Smooth muscle cell (in vitro differentiated cells): Measurements from ENCODE around the gene APP. TPM values are rescaled to one million over a fixed set of nuclear protein-coding genes. Genes with fewer than 3 reads are reported as not detected.
A peak's percentile ranks its signal among the peaks of the same experiment; 100 is the strongest.

Experiments
- DNase-seq: peaks from one replicate; lab custom pipeline; 2025; ENCODE audit not compliant: unreplicated experiment; lab: John Stamatoyannopoulos, UW
- H2AFZ ChIP-seq: fragments of 200-600 bp; sonication (generic); 2 replicates; pipeline ENCODE4 v1.6.0; 2016; ENCODE audit warnings: antibody characterized with exemption, low read depth, mild to moderate bottlenecking
- H3F3A ChIP-seq: fragments of 200-600 bp; sonication (generic); 2 replicates; pipeline ENCODE4 v1.6.0; 2017; ENCODE audit warnings: antibody characterized with exemption, low read depth
- H3K27ac ChIP-seq: fragments of 200-600 bp; sonication (generic); 2 replicates; pipeline ENCODE4 v1.5.1; 2016; ENCODE audit warnings: low read depth, mild to moderate bottlenecking
- H3K27me3 ChIP-seq: fragments of 200-600 bp; sonication (generic); 2 replicates; pipeline ENCODE4 v1.6.1; 2016; ENCODE audit warnings: low read depth, mild to moderate bottlenecking
- H3K36me3 ChIP-seq: fragments of 200-600 bp; sonication (generic); 2 replicates; pipeline ENCODE4 v1.5.1; 2016; ENCODE audit warnings: low read depth
- H3K4me1 ChIP-seq: fragments of 200-600 bp; sonication (generic); 2 replicates; pipeline ENCODE4 v1.5.1; 2016; ENCODE audit warnings: low read depth
- H3K4me2 ChIP-seq: fragments of 200-600 bp; sonication (generic); 2 replicates; pipeline ENCODE4 v1.6.0; 2016; ENCODE audit warnings: mild to moderate bottlenecking
- H3K4me3 ChIP-seq: fragments of 200-600 bp; sonication (generic); 2 replicates; pipeline ENCODE4 v1.5.1; 2016; ENCODE audit warnings: mild to moderate bottlenecking
- H3K79me2 ChIP-seq: fragments of 200-600 bp; sonication (generic); 2 replicates; pipeline ENCODE4 v1.6.0; 2016; ENCODE audit warnings: low read depth, mild to moderate bottlenecking
- H3K9ac ChIP-seq: fragments of 200-600 bp; sonication (generic); 2 replicates; pipeline ENCODE4 v1.6.0; 2016; ENCODE audit warnings: low read depth
- H3K9me3 ChIP-seq: fragments of 200-600 bp; sonication (generic); replicated peaks from 2 replicates; pipeline ENCODE4 v1.5.1; 2016; ENCODE audit warnings: low read depth
- H4K20me1 ChIP-seq: fragments of 200-600 bp; sonication (generic); 2 replicates; pipeline ENCODE4 v1.6.0; 2016; ENCODE audit warnings: low read depth
- CTCF ChIP-seq: fragments of 200-600 bp; sonication (generic); IDR thresholded peaks from 2 replicates; pipeline ENCODE4 v1.5.1; 2017; ENCODE audit warnings: borderline replicate concordance, mild to moderate bottlenecking, antibody characterized with exemption; ENCODE audit not compliant: insufficient read depth, poor library complexity, severe bottlenecking
- WGBS: methylation state at CpG from one replicate; pipeline ENCODE4 v1.1.7; 2016; ENCODE audit warnings: low lambda C conversion rate; 5-methylcytosine and 5-hydroxymethylcytosine counted together
- polyA plus RNA-seq: library from polyadenylated mRNA; unstranded; fragments of >200 nt; fragmentation: Nextera tagmentation; extraction: Ambion mirVana; gene quantifications from 2 replicates; pipeline ENCODE4 v1.2.1, GENCODE V29; 2016
- total RNA-seq: library from RNA; depleted of rRNA; stranded (reverse); fragments of >200 nt; gene quantifications from 2 replicates; pipeline ENCODE4 v1.2.3, GENCODE V29; 2014

Gene APP
- total and polyA plus RNA-seq, 2 experiments from 2014 or later: 65.3 to 459 TPM

- H3K27me3 ChIP-seq: no peaks in the 10 kb centered on the region
- H2AFZ ChIP-seq: no peak overlapping the region
- no peak overlapping the region for H3K9ac ChIP-seq
- H3K4me2 ChIP-seq: peak overlapping the region; percentile 31
- peak overlapping the region; percentile 54 for H3K27ac ChIP-seq
- H3K4me1 ChIP-seq: peaks cover 20% of the 10 kb centered on the region
- peaks cover 2% of the 10 kb centered on the region for H3K79me2 ChIP-seq
- no peaks in the 10 kb centered on the region for H3K9me3 ChIP-seq
- TF ChIP-seq CTCF: no peak
- peaks cover 27% of the 10 kb centered on the region for H3F3A ChIP-seq
- H3K36me3 ChIP-seq: no peaks in the 10 kb centered on the region
- DNase-seq: no peak
- 54% methylated on average over 3 of the region's 3 CpGs for WGBS
- no peak overlapping the region for H3K4me3 ChIP-seq
- peaks cover 38% of the 10 kb centered on the region for H4K20me1 ChIP-seq
These were observed 209.5 kb downstream of the APP start for GRCh38 chr21:25961042-25961441.

GRCh38 chr21:25960402-25960801, 210.2 kb downstream of the APP start:
- no peak overlapping the region for H3K9ac ChIP-seq
- no peaks in the 10 kb centered on the region for H3K27me3 ChIP-seq
- H2AFZ ChIP-seq: no peak overlapping the region
- 15% methylated on average over 4 of the region's 4 CpGs for WGBS
- H4K20me1 ChIP-seq: peaks cover 38% of the 10 kb centered on the region
- peaks cover 27% of the 10 kb centered on the region for H3F3A ChIP-seq
- H3K4me2 ChIP-seq: peak overlapping the region; percentile 31
- no peaks in the 10 kb centered on the region for H3K36me3 ChIP-seq
- H3K9me3 ChIP-seq: no peaks in the 10 kb centered on the region
- peaks cover 20% of the 10 kb centered on the region for H3K4me1 ChIP-seq
- TF ChIP-seq CTCF: no peak
- H3K27ac ChIP-seq: peak overlapping the region; percentile 54
- H3K4me3 ChIP-seq: no peak overlapping the region
- DNase-seq: no peak
- H3K79me2 ChIP-seq: peaks cover under 1% of the 10 kb centered on the region

DNA sequence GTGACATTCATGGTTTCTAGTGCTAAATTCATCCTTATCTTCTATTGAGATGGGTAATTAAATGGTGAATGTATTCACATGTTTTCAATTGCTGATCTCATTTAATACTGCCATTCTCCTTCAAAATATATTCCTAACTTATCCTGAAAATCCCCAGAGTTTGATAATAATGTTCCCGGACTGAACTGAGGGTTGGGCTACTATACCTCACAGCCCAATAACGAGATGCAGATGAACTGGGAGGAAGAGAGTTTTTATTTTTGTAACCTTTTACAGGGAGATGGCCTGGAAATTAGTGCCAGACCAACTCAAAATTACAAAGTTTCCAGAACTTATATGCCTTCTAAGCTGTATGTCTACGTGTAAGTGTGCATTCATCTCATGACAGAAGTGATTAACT, 210.8 kb downstream of the APP start:
- Histone ChIP-seq H3K27me3 (no peaks in the 10 kb centered on the region), H3K9me3 (no peaks in the 10 kb centered on the region), H3K36me3 (no peaks in the 10 kb centered on the region), H4K20me1 (peaks cover 38% of the 10 kb centered on the region), H2AFZ (no peak overlapping the region), H3K9ac (no peak overlapping the region), H3K79me2 (no peaks in the 10 kb centered on the region), H3K27ac (peak overlapping the region; percentile 54), H3K4me2 (no peak overlapping the region), H3F3A (peaks cover 27% of the 10 kb centered on the region), H3K4me1 (peaks cover 20% of the 10 kb centered on the region), H3K4me3 (no peak overlapping the region)
- no peak for TF ChIP-seq CTCF
- no peak for DNase-seq
- 25% methylated on average over 3 of the region's 3 CpGs for WGBS

GRCh38 chr21:25956993-25957714, 213.4 kb downstream of the APP start:
- peaks cover 20% of the 10 kb centered on the region for H3K4me1 ChIP-seq
- WGBS: 37% methylated on average over 2 of the region's 2 CpGs
- H3K27ac ChIP-seq: peak overlapping the region; percentile 24
- H3K9ac ChIP-seq: no peak overlapping the region
- no peak for DNase-seq
- no peak overlapping the region for H2AFZ ChIP-seq
- H3K27me3 ChIP-seq: no peaks in the 10 kb centered on the region
- H3K4me3 ChIP-seq: no peak overlapping the region
- no peak for TF ChIP-seq CTCF
- peak overlapping the region; percentile 13 for H3K4me2 ChIP-seq
- peaks cover 17% of the 10 kb centered on the region for H3K36me3 ChIP-seq
- H3K9me3 ChIP-seq: no peaks in the 10 kb centered on the region
- peaks cover 21% of the 10 kb centered on the region for H4K20me1 ChIP-seq
- H3K79me2 ChIP-seq: no peaks in the 10 kb centered on the region
- peaks cover 12% of the 10 kb centered on the region for H3F3A ChIP-seq
